CD4-positive, alpha-beta T cell treated with Interleukin-10 for 1 hour (primary cell): ENCODE measurements around the gene PBX2.
"Not testable (repeated sequence)": the region's sequence is repeated elsewhere in the genome, so short reads cannot be mapped to it uniquely, and the experiment has no call there.

Experiments used
- DNase-seq: peaks from one replicate; pipeline ENCODE4 v3.0.0-alpha.2; 2020

The PBX2 gene

DNA sequence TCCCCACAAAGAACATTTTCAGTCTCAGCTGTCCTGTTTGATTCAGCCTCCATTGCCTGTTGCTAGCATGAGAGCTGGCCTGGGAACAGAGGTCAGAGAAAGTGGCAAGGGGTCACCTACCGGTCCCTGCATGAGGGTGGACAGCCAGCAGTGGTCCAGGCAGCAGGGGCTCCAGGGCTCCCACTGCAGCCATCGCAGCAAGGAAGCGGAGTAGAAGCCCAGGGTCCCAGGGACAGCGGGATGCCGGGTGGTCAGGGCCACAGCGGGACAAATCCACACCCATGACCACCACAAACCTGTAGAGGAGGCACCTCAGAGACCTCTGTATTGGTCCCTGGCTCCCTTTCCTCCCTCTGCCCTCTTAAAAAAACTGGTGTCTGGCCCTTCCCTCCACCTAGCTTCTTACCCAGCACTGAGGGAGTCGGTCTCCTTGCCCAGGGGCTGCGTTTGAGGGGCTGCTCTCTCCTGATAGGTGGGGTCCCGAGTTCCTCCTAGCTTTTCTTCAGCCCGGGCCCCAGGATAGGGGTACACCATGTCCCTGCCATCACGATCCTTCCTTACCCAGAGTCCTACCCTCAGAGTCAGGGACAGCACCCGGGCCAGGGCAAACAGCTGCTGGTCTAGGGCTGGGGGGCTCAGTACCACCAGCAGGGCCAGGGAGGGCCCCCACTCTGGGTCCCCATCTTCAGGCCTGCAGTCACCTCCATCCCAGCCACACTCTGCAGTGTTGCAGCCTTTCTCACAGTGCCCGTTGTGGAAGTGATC lies 10.9 kb upstream of the PBX2 start:
- DNase-seq: no peak

DNA sequence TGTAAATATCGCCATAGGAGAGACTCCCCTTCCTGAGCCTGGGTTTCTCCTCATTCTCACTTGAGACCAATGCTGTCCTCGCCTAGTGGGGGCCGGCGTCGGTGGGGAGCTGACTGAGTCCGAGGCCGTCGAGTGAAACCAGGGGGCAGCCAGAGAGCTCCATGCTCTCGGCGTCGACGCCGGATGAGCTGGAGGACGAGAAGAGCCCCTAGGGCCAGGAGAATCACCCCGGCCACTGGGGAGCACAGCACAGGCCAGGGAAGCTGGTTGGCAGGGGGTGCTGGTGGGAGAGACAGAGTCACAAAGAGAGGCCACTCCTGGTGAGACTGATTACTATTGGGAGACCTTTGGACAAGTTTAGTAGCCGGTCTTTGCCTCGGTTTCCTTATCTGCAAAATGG lies 8.9 kb upstream of the PBX2 start:
- DNase-seq: no peak

GRCh38 chr6:32198345-32198696 lies 8.3 kb upstream of the PBX2 start:
- DNase-seq: no peak

- no peak for DNase-seq
Measured at GRCh38 chr6:32196682-32197616, 6.9 kb upstream of the PBX2 start.

DNA sequence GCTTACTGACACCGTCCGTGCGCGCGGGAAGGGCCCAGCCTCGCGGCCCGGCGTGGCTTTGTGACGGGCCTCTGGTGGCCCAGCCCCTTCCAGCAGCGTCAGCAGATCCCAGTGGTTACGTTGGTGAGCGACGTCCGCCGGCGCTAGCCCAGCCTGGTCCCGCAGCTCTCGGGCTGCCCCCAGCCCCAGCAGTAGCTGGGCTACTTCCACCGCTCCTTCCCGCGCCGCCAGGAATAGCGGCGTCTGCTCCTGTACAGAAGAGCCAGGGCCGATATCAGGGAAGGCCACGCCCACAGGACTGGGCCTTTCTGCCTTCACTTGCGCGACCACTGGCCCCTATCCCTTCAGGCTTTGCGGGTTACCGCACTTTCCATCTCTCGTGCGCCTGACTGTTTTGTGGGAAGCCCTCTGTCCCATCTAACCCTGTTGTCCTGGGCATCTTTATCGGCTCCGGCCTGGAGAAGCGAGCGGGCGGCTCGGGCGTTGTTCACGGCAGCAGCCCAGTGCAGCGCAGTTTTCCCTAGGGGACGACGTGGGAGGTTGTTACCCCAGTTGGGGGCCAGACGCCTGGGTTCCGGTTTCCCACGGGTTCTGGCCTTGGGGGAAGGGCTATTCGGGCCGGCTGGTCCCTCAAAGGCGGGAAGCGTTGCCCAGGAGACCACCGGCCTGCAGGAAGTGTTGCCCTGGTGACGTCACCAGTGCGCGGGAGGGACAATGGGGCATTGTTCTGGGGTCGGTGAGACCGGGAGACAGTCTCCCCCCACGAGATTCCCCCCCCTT lies 6.1 kb upstream of the PBX2 start:
- DNase-seq: peak; percentile 75

DNA sequence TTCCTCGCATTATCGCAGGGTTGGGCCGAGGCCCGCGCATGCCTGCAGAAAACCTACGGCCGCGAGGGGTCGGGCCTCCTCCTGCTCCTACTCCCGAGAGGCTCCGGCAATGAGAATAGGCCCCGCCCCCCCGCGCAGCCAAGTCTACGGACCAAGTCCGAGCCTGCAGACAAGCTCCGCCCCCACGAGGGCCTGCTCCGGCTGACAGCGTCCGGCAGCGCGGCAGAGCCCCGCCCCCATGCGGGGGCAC lies 5.6 kb upstream of the PBX2 start:
- peak; percentile 100 for DNase-seq

GRCh38 chr6:32194825-32195651 lies 5.0 kb upstream of the PBX2 start:
- peak; percentile 55 for DNase-seq

DNA sequence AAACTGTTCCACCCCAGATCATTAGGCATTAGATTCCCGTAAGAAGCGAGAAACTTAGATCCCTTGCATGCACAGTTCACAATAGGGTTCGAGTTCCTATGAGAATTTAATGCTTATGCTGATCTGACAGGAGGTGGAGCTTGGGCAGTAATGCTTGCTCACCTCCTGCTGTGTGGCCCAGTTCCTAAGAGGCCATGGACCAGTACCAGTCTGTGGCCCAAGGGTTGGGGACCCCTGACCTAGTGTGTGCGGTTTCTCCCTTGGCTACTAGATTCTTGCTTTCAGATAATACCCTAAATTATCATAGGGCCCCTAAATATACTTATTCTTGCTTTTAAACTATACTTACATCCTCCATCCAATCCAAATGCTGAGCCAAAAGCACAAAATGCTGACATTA lies 4.4 kb upstream of the PBX2 start:
- no peak for DNase-seq

DNA sequence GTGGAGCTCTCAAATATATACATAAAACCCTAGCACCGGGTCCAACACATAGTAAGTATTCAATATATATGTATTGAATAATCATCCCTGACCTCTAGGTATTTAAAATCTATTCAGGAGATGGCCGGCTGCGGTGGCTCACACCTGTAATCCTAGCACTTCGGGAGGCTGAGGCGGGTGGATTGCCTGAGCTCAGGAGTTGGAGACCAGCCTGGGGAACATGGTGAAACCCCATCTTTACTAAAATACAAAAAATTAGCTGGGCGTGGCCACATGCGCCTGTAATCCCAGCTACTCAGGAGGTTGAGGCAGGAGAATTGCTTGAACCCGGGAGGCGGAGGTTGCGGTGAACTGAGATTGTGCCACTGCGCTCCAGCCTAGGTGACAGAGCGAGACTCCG lies 3.1 kb upstream of the PBX2 start:
- not testable (repeated sequence) for DNase-seq

DNA sequence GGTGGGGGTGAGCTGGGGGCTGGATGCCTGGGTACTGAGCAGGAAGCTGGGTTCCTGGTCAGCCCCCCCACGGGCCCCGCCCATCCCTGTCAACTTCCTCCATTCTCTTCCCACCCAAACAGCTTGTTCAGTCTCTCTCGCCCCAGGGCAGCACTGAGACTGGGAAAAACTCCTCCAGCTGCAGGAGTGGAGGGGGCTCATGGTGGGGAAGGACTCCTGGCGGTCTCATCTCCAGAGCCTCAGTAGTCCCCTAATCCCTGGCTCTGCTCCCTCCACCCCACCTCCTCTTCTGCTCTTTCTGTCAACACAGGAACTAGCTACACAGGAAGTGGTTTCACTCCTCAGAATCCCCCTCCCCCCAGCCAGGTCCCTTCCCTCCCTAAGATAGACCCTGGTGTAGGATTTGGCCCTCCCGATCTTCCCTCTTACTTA lies 2.6 kb upstream of the PBX2 start, which contains the start of gene GPSM3:
Gene GPSM3, minus strand, starts transcription at position 36 of the 432 bp plus-strand sequence. CDS start 130 bp downstream, outside the sequence.
- DNase-seq: peak; percentile 63

- peak; percentile 64 for DNase-seq
Measured at GRCh38 chr6:32191696-32192607, 1.9 kb upstream of the PBX2 start.

DNA sequence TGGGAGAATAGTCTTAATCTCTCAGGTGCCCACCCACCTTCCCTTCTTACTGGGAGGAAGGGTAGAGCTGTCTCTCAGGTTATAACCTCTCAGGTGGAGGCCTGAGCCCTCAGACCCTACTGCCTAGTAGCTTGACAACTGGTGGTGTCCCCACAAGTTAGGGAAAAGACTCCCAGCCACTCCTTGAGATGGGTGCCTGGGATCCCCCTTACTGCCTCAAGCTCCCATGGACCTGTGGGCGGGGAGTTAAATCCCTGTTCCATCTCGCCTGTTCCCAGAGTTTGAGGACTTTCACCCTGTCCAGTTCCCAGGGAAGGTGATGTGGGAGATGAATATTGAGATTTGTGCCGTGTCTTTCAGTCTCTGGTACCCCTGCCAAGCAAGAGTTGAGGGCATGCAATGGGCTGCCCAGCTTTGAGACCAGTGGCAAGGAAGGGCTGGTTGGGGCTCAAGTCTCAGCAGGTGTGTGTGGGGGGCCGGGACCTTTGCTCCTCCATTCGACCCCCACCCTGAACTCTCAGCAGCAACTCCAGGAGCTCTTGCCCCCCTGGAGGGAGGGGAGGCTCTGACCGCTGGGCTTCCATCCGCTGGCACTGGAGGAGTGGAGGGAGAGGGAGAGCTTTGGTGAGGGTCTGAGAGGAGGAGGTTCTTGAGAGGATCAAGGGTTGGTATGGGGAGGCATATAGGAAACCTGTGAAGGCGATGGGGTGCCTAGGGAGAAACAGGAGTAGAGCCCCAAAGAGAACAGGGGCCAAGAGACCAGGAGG lies 1.1 kb upstream of the PBX2 start:
- DNase-seq: no peak

DNA sequence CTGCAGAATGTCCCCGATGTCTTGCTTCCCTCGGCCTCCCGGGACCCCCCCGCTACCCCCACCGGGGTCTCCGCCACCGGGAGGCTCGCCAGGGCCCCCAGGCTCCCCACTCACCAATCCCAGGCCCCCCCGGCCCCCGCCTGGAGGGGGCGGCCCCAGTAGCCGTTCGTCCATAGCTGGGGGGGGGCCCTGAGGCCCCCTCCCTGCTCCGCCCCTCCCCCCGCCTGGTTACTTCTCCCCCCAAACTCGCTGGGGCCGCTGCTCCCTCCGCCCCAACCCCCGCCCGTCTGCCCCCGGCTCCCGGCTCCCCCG lies 304 bp downstream of the PBX2 start:
- DNase-seq: no peak

DNA sequence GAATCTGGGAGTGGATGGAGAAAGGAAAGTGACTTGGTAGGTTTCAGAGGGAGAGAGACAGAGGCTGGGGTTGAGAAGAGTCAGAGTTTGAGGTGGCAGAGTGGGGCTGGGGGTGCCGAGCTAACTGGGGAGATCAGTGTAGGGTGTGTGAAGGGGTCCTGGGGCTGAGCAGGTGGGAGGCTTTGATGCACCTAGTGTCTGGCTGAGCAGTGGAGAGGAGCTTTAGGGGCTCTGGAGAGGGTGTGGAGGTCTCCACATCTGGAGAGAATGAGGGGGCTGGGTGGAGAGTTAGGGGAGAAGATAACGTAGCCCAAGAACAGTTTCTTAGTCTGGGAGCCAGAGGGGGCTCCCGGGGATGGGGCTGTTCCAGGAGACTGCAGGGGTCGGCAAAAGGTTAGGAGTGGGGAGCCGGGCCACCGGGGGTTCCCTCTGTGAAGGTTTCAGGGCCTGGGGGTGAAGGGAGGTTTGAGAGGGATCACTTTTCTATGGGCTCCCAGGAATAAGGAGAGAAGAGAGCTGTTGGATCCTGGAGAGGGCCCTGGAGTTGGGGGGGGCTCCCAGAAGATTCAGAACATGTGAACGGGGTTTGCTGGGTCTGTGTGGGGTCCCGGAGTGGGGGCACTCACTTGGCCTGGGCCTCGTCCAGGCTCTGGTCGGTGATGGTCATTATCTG lies 797 bp downstream of the PBX2 start:
- DNase-seq: no peak

GRCh38 chr6:32188381-32189068 lies 1.5 kb downstream of the PBX2 start:
- DNase-seq: no peak

GRCh38 chr6:32187725-32188380 lies 2.1 kb downstream of the PBX2 start:
- DNase-seq: not testable (repeated sequence)

- no peak for DNase-seq
Measured at GRCh38 chr6:32187009-32187709, 2.8 kb downstream of the PBX2 start.

GRCh38 chr6:32186151-32186840 lies 3.7 kb downstream of the PBX2 start:
- not testable (repeated sequence) for DNase-seq
